OCI-LY7 (cell line): ENCODE measurements around the gene E2F4. TPM values are rescaled to one million over a fixed set of nuclear protein-coding genes. Genes with fewer than 3 reads are reported as not detected.

Source experiments
- BruUV-seq: library from RNA; stranded (reverse); fragments of 400-500 nt; replicated peaks from 2 replicates; lab custom pipeline; 2021; lab: Mats Ljungman, UMichigan
- CTCF ChIA-PET: fragments of 300-600 bp; sonication (Branson Sonifier 250); formaldehyde crosslinking; loops from one replicate; lab custom pipeline; 2022; ENCODE audit warnings: antibody characterized with exemption; ENCODE audit not compliant: unreplicated experiment; lab: Charles Lee
- POLR2A ChIA-PET: fragments of 300-600 bp; sonication (Branson Sonifier 250); formaldehyde crosslinking; loops from one replicate; lab custom pipeline; 2022; ENCODE audit warnings: antibody characterized with exemption; lab: Charles Lee
- DNase-seq: peaks from one replicate; pipeline ENCODE4 v3.0.0-alpha.2; 2015; ENCODE audit warnings: low spot score
- H2AFZ ChIP-seq: fragments of 200-600 bp; sonication (generic), shearing (Covaris generic); 2 replicates; pipeline ENCODE4 v1.6.1; 2014; ENCODE audit warnings: mild to moderate bottlenecking, antibody characterized with exemption, low read length, moderate library complexity
- H3K27ac ChIP-seq: fragments of 200-600 bp; sonication (generic); 2 replicates; pipeline ENCODE4 v1.5.1; 2014; ENCODE audit warnings: mixed run types, low read depth, mild to moderate bottlenecking, moderate library complexity, low read length, inconsistent platforms; ENCODE audit not compliant: poor library complexity, severe bottlenecking
- H3K36me3 ChIP-seq: fragments of 200-600 bp; sonication (generic); 2 replicates; pipeline ENCODE4 v1.6.1; 2014; ENCODE audit warnings: mild to moderate bottlenecking, antibody characterized with exemption, low read length, moderate library complexity, mixed read lengths; ENCODE audit not compliant: insufficient read depth
- H3K4me1 ChIP-seq: fragments of 200-600 bp; sonication (generic); 2 replicates; pipeline ENCODE4 v1.5.1; 2014; ENCODE audit warnings: mild to moderate bottlenecking, low read length; ENCODE audit not compliant: insufficient read depth, poor library complexity, severe bottlenecking
- H3K4me2 ChIP-seq: fragments of 200-600 bp; sonication (generic); 2 replicates; pipeline ENCODE4 v1.6.1; 2014; ENCODE audit warnings: mild to moderate bottlenecking, low read length
- H3K4me3 ChIP-seq: fragments of 200-600 bp; sonication (generic); 2 replicates; pipeline ENCODE4 v1.5.1; 2014; ENCODE audit warnings: mild to moderate bottlenecking, low read depth, low read length; ENCODE audit not compliant: poor library complexity, severe bottlenecking
- H3K79me2 ChIP-seq: fragments of 200-600 bp; sonication (generic); 2 replicates; pipeline ENCODE4 v1.6.1; 2016; ENCODE audit warnings: low read depth, mild to moderate bottlenecking, low read length, moderate library complexity, mixed read lengths; ENCODE audit not compliant: insufficient read depth
- H3K9me2 ChIP-seq: fragments of 200-600 bp; sonication (generic); 2 replicates; pipeline ENCODE4 v1.6.1; 2016; ENCODE audit warnings: mild to moderate bottlenecking, low read length, mixed read lengths; ENCODE audit not compliant: insufficient read depth
- H3K9me3 ChIP-seq: fragments of 200-600 bp; sonication (generic); 2 replicates; pipeline ENCODE4 v1.6.1; 2014; ENCODE audit warnings: mild to moderate bottlenecking, mixed run types, low read length, mixed read lengths
- H4K20me1 ChIP-seq: fragments of 200-600 bp; sonication (generic); 2 replicates; pipeline ENCODE4 v1.6.1; 2014; ENCODE audit warnings: mild to moderate bottlenecking, antibody characterized with exemption, low read length, moderate library complexity, mixed read lengths; ENCODE audit not compliant: insufficient read depth
- EZH2phosphoT487 ChIP-seq: fragments of 200-600 bp; sonication (generic); IDR thresholded peaks from 2 replicates; pipeline ENCODE4 v1.6.1; 2018; ENCODE audit warnings: low read depth, borderline replicate concordance, mild to moderate bottlenecking, mixed run types, antibody characterized with exemption, low read length, moderate library complexity, mixed read lengths
- intact Hi-C: fragments of 100-400 bp; cut with micrococcal nuclease; formaldehyde crosslinking; loops from one replicate; pipeline ENCODE4 v1.10.0; 2022; ENCODE audit not compliant: unreplicated experiment
- total RNA-seq, 2 experiments: library from RNA; depleted of rRNA in 1 of 2; stranded (reverse); fragments of >200 nt in 1 of 2; shearing (Covaris generic) in 1 of 2; gene quantifications; 2 replicates each; pipeline ENCODE4 v1.2.3, GENCODE V29; 2014 to 2022
- TF ChIP-seq, protein P1 (sequence below): fragments of 200-600 bp; sonication (generic); conservative IDR thresholded peaks from 2 replicates; pipeline ENCODE4 v1.5.1; 2014; ENCODE audit warnings: mild to moderate bottlenecking, antibody characterized with exemption, low read length, moderate library complexity, mixed read lengths

E2F4 gene
- total RNA-seq, 2 experiments from 2014 or later, result 124 to 157 TPM

DNA sequence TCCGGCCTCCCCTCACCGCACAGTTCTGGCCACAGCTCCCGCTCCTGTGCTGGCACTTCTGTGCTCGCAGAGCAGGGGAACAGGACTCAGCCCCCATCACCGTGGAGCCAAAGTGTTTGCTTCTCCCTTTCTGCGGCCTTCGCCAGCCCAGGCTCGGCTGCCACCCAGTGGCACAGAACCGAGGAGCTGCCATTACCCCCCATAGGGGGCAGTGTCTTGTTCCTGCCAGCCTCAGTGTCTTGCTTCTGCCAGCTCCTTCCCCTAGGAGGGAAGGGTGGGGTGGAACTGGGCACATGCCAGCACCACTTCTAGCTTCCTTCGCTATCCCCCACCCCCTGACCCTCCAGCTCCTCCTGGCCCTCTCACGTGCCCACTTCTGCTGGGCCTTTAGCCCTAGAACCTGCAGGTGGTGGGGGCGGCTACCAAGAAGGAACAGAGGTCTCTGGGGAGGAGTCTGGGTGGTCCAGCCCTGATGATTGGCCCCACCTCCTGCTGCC, 6.3 kb downstream of the E2F4 start:
- H3K79me2 ChIP-seq, result peaks cover 9% of the 10 kb centered on the region
- H3K4me3 ChIP-seq, result no peak overlapping the region
- no peak overlapping the region for H2AFZ ChIP-seq
- peak; percentile 35 for DNase-seq
- no peaks in the 10 kb centered on the region for H3K9me2 ChIP-seq
- no peak overlapping the region for H3K4me2 ChIP-seq
- TSS peak; percentile 74 for BruUV-seq
- ChIA-PET POLR2A (interaction anchor here (0.6 kb wide), 2 partner anchors 234 to 317 kb away, joined by 4 to 11 read pairs; no protein-coding TSS in a partner anchor), CTCF (no interaction called here)
- no peak for TF ChIP-seq EZH2phosphoT487
- TF ChIP-seq, protein P1, sequence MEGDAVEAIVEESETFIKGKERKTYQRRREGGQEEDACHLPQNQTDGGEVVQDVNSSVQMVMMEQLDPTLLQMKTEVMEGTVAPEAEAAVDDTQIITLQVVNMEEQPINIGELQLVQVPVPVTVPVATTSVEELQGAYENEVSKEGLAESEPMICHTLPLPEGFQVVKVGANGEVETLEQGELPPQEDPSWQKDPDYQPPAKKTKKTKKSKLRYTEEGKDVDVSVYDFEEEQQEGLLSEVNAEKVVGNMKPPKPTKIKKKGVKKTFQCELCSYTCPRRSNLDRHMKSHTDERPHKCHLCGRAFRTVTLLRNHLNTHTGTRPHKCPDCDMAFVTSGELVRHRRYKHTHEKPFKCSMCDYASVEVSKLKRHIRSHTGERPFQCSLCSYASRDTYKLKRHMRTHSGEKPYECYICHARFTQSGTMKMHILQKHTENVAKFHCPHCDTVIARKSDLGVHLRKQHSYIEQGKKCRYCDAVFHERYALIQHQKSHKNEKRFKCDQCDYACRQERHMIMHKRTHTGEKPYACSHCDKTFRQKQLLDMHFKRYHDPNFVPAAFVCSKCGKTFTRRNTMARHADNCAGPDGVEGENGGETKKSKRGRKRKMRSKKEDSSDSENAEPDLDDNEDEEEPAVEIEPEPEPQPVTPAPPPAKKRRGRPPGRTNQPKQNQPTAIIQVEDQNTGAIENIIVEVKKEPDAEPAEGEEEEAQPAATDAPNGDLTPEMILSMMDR, result peak; percentile 82
- H3K27ac ChIP-seq, result no peak overlapping the region
- H3K36me3 ChIP-seq, result peaks cover 96% of the 10 kb centered on the region
- H3K4me1 ChIP-seq, result peaks cover 9% of the 10 kb centered on the region
- no peaks in the 10 kb centered on the region for H3K9me3 ChIP-seq
- intact Hi-C loops, result no loop called here
- peaks cover 6% of the 10 kb centered on the region; the same call in 1 of the 2 replicates for H4K20me1 ChIP-seq

DNA sequence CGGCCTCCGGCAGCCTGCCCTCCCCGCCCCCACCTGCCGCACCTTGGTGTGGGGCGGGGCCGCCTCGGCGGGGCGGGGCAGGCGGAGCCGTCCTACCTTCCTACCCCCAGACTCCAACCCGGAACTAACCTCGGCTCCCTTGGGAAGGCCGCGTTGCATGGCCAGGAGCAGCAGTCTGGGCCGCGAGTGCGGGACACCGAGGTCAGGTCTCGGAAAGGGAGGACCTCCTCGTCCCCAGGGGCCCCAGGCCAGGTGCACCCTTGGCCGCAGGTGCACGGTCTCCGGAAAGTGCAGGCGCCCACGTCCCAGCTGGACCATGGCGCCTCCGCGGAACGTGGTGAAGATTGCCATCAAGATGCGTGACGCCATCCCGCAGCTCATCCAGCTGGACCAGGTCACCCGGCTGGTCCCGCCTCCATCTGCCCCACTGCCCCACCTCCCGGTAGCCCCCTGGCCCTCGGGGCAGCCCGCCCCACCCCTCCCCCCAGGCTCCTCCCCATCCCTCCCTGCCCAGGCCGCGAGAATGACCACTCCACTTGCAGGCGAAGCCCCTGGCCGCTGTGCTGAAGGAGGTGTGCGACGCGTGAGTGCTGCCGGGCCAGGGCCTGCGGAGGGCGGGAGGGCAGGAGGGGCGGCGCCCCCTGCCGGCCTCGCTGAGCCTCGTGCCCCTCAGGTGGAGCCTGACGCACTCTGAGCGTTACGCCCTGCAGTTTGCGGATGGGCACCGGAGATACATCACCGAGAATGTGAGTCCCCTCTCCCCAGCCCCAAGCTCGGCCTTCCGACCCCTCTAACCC, 7.3 kb downstream of the E2F4 start, which contains the start of gene ELMO3:
TSS of gene ELMO3 (plus strand) at position 121 of the 797 bp plus-strand sequence. CDS start at position 317, 196 bp downstream.
- no TSS peak for BruUV-seq
- H3K4me3 ChIP-seq, result no peak within 1 kb of the TSS
- H3K27ac ChIP-seq, result no peak within 1 kb of the TSS
- peaks cover under 1% of the 10 kb centered on the region for H3K4me1 ChIP-seq
- H4K20me1 ChIP-seq, result no peaks in the 10 kb centered on the region
- DNase-seq, result no peak
- peaks cover 96% of the 10 kb centered on the region for H3K36me3 ChIP-seq
- no peaks in the 10 kb centered on the region for H3K9me2 ChIP-seq
- no peaks in the 10 kb centered on the region for H3K79me2 ChIP-seq
- no peak within 1 kb of the TSS for H2AFZ ChIP-seq
- POLR2A ChIA-PET, result no interaction called here
- intact Hi-C loops, result no loop called here
- CTCF ChIA-PET, result no interaction called here
- TF ChIP-seq EZH2phosphoT487, result no peak
- TF ChIP-seq, protein P1, result no peak
- no peak within 1 kb of the TSS for H3K4me2 ChIP-seq
- H3K9me3 ChIP-seq, result no peaks in the 10 kb centered on the region

DNA sequence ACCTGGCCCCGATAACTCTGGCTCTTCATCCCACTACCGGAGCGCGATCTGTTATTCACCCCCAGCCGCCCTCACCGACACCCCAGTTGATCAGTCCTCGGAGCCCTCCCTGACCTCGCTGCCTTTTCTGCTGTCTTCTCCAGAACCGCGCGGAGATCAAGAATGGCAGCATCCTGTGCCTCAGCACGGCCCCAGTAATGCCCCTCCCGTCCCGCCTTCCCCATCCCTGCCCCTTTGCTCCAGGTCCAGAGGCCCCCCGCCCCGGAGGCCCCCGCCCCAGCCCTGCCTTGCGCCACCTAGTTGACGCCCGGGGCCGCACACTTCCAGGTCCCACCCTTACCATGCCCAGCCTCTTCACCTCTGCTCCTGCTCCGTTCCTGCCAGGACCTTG, 7.8 kb downstream of the E2F4 start:
- no TSS peak for BruUV-seq
- TF ChIP-seq EZH2phosphoT487, result no peak
- TF ChIP-seq, protein P1, result no peak; the same call in 1 of the 2 replicates
- Histone ChIP-seq H4K20me1 (no peaks in the 10 kb centered on the region), H3K36me3 (peaks cover 93% of the 10 kb centered on the region), H3K79me2 (no peaks in the 10 kb centered on the region), H3K4me2 (no peak overlapping the region), H3K9me2 (no peaks in the 10 kb centered on the region), H3K4me3 (no peak overlapping the region), H2AFZ (no peak overlapping the region), H3K4me1 (no peaks in the 10 kb centered on the region), H3K9me3 (no peaks in the 10 kb centered on the region), H3K27ac (no peak overlapping the region)
- CTCF ChIA-PET, result no interaction called here
- POLR2A ChIA-PET, result no interaction called here
- intact Hi-C loops, result no loop called here
- DNase-seq, result no peak
